DOHH2 (cell line): ENCODE data around the gene CYP2A6.

Experiments
- EZH2phosphoT487 ChIP-seq: fragments of 200-600 bp; sonication (generic); IDR thresholded peaks from 2 replicates; pipeline ENCODE4 v1.6.1; 2017; ENCODE audit warnings: borderline replicate concordance, mild to moderate bottlenecking, antibody characterized with exemption, low read length, moderate library complexity, mixed read lengths
- TF ChIP-seq, protein P1 (sequence below): fragments of 200-600 bp; sonication (generic); IDR thresholded peaks from one replicate; pipeline ENCODE4 v1.5.1; 2014; ENCODE audit warnings: antibody characterized with exemption, mild to moderate bottlenecking, low read depth, low read length; ENCODE audit not compliant: poor library complexity, severe bottlenecking

DNA sequence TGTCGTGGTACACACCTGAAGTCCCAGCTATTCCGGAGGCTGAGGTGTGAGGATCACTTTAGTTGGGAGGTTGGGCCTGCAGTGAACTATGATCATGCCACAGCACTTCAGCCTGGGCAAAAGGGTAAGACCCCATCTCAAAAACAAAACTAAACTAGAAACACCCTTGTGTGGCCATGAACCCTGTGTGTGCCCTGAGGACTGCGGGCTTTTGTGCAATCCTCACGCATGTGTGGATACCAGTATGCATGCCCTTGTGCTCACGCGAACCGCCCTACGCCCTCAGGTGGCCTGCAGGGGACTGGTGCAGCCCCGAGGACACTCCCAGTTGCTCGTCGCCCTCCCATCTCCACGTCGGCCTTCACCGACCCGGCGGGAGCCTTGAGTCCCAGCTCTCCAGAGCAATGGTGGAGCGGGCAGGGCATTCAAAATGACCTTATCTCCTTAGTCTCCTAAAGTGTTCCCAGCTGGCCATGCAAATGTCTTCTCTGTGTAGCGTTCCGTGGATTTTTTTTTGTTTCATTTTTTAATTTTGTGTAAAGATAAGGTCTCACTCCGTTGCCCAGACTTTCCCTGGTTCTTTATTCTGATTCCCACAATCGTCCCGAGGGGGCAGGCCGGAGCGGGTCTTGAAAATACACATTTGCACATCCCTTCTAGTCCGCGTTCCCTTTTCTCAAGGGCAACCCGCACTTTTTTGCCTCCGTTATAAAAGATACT lies 52.1 kb downstream of the CYP2A6 start:
- TF ChIP-seq, protein P1, sequence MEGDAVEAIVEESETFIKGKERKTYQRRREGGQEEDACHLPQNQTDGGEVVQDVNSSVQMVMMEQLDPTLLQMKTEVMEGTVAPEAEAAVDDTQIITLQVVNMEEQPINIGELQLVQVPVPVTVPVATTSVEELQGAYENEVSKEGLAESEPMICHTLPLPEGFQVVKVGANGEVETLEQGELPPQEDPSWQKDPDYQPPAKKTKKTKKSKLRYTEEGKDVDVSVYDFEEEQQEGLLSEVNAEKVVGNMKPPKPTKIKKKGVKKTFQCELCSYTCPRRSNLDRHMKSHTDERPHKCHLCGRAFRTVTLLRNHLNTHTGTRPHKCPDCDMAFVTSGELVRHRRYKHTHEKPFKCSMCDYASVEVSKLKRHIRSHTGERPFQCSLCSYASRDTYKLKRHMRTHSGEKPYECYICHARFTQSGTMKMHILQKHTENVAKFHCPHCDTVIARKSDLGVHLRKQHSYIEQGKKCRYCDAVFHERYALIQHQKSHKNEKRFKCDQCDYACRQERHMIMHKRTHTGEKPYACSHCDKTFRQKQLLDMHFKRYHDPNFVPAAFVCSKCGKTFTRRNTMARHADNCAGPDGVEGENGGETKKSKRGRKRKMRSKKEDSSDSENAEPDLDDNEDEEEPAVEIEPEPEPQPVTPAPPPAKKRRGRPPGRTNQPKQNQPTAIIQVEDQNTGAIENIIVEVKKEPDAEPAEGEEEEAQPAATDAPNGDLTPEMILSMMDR: peak; percentile 62
- no peak for TF ChIP-seq EZH2phosphoT487
